ENCODE measurements around the gene EEFSEC. TPM values are rescaled to one million over a fixed set of nuclear protein-coding genes. Genes with fewer than 3 reads are reported as not detected.

Gene EEFSEC
- total RNA-seq, 1 experiment from 2014 or later, result 21.3 TPM

DNA sequence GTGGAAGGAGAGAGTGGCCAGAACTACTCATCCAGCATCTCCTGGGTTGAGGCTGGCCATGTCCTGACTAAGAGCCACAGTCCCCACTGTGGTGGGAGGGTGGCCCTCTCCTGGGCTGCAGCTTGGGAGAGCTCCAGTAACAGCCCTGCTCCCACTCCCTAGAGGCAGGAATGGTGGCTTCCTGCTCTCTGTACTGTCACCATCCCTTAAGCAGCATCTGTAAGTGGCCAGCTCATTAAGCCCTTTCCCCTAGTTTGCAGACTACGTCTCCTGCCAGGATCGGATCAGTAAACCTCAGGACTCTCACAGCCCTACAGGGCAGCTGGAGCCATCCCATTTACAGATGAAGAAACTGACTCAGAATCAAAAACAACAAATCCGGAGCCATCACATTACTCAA is 282.9 kb downstream of the EEFSEC start:
- H3K79me2 ChIP-seq (ENCODE audit: low read depth), result no peaks in the 10 kb centered on the region
- ChIA-PET POLR2A (ENCODE audit: unreplicated experiment) (interaction anchor here (0.7 kb wide), 1 partner anchor 52 kb away, joined by 3 read pairs; no protein-coding TSS in a partner anchor), CTCF (no interaction called here)
- no peak overlapping the region for H3K4me3 ChIP-seq
- H3K9me2 ChIP-seq (ENCODE audit: insufficient read depth), result no peaks in the 10 kb centered on the region
- peaks cover 40% of the 10 kb centered on the region for H3F3A ChIP-seq (ENCODE audit: insufficient read depth, low read depth)
- TF ChIP-seq CTCF (conservative IDR thresholded peaks at IDR 0.05) (no peak), EZH2 (IDR thresholded peaks at IDR 0.05; ENCODE audit: low read depth) (no peak)
- H3K36me3 ChIP-seq (ENCODE audit: low read depth), result no peaks in the 10 kb centered on the region
- peaks cover 63% of the 10 kb centered on the region for H3K4me1 ChIP-seq (replicated peaks; ENCODE audit: insufficient read depth)
- peaks cover 6% of the 10 kb centered on the region; the same call in 1 of the 2 replicates for H3K9me3 ChIP-seq (ENCODE audit: insufficient read depth, low read depth)
- H3K27me3 ChIP-seq (ENCODE audit: insufficient read depth, low read depth), result no peaks in the 10 kb centered on the region
- peak overlapping the region; percentile 77 for H3K27ac ChIP-seq
- H3K4me2 ChIP-seq, result peak overlapping the region; percentile 72
- peak in 1 of 2 experiments; percentile 71 for DNase-seq
- BruUV-seq (replicated peaks), result no TSS peak
- H2AFZ ChIP-seq, result no peak overlapping the region
- no peaks in the 10 kb centered on the region for H4K20me1 ChIP-seq (ENCODE audit: insufficient read depth)
- intact Hi-C loops (cut with micrococcal nuclease; ENCODE audit: unreplicated experiment), result no loop called here

- H3K27ac ChIP-seq, result no peak overlapping the region
- no peak overlapping the region for H3K4me3 ChIP-seq
- intact Hi-C loops (cut with micrococcal nuclease; ENCODE audit: unreplicated experiment), result no loop called here
- H3F3A ChIP-seq (ENCODE audit: insufficient read depth, low read depth), result peaks cover 33% of the 10 kb centered on the region
- H2AFZ ChIP-seq, result no peak overlapping the region
- H4K20me1 ChIP-seq (ENCODE audit: insufficient read depth), result no peaks in the 10 kb centered on the region
- H3K27me3 ChIP-seq (ENCODE audit: insufficient read depth, low read depth), result no peaks in the 10 kb centered on the region
- H3K4me1 ChIP-seq (replicated peaks; ENCODE audit: insufficient read depth), result peaks cover 45% of the 10 kb centered on the region
- no peaks in the 10 kb centered on the region for H3K79me2 ChIP-seq (ENCODE audit: low read depth)
- DNase-seq, result no peak
- peaks cover 6% of the 10 kb centered on the region; the same call in 1 of the 2 replicates for H3K9me3 ChIP-seq (ENCODE audit: insufficient read depth, low read depth)
- BruUV-seq (replicated peaks), result no TSS peak
- H3K36me3 ChIP-seq (ENCODE audit: low read depth), result no peaks in the 10 kb centered on the region
- no peaks in the 10 kb centered on the region for H3K9me2 ChIP-seq (ENCODE audit: insufficient read depth)
- no peak overlapping the region for H3K4me2 ChIP-seq
- ChIA-PET CTCF (no interaction called here), POLR2A (ENCODE audit: unreplicated experiment) (interaction anchor here (0.9 kb wide), 1 partner anchor 44 kb away, joined by 4 read pairs; no protein-coding TSS in a partner anchor)
- TF ChIP-seq CTCF (conservative IDR thresholded peaks at IDR 0.05) (no peak; the same call in 1 of the 2 replicates), EZH2 (IDR thresholded peaks at IDR 0.05; ENCODE audit: low read depth) (no peak)
Measured at GRCh38 chr3:128438488-128439072, 285.3 kb downstream of the EEFSEC start.

- POLR2A ChIA-PET (ENCODE audit: unreplicated experiment), result interaction anchor here (0.6 to 0.9 kb wide), 2 partner anchors 44 to 72 kb away, joined by 4 read pairs; no protein-coding TSS in a partner anchor
- intact Hi-C loops (cut with micrococcal nuclease; ENCODE audit: unreplicated experiment), result no loop called here
- CTCF ChIA-PET, result no interaction called here
- Histone ChIP-seq H3F3A (ENCODE audit: insufficient read depth, low read depth) (peaks cover 26% of the 10 kb centered on the region), H2AFZ (no peak overlapping the region), H3K9me3 (ENCODE audit: insufficient read depth, low read depth) (peaks cover 6% of the 10 kb centered on the region; the same call in 1 of the 2 replicates), H3K27ac (no peak overlapping the region), H3K36me3 (ENCODE audit: low read depth) (no peaks in the 10 kb centered on the region), H3K27me3 (ENCODE audit: insufficient read depth, low read depth) (no peaks in the 10 kb centered on the region), H3K9me2 (ENCODE audit: insufficient read depth) (no peaks in the 10 kb centered on the region), H4K20me1 (ENCODE audit: insufficient read depth) (no peaks in the 10 kb centered on the region), H3K4me3 (no peak overlapping the region), H3K4me1 (replicated peaks; ENCODE audit: insufficient read depth) (peaks cover 39% of the 10 kb centered on the region), H3K79me2 (ENCODE audit: low read depth) (no peaks in the 10 kb centered on the region), H3K4me2 (no peak overlapping the region)
- TF ChIP-seq CTCF (conservative IDR thresholded peaks at IDR 0.05) (no peak), EZH2 (IDR thresholded peaks at IDR 0.05; ENCODE audit: low read depth) (no peak)
- no TSS peak for BruUV-seq (replicated peaks)
- DNase-seq, result peak; percentile 39 to 56
Measured at GRCh38 chr3:128439226-128439625, 285.9 kb downstream of the EEFSEC start.
